Measurements from ENCODE around the gene ESR1. TPM values are rescaled to one million over a fixed set of nuclear protein-coding genes. Genes with fewer than 3 reads are reported as not detected.

The ESR1 gene
- total and polyA plus RNA-seq, 2 experiments from 2014 or later, result 1.6 to 5.1 TPM

GRCh38 chr6:152094276-152094675 lies 286.8 kb downstream of the ESR1 start:
- no peaks in the 10 kb centered on the region for H3K9me3 ChIP-seq (ENCODE audit: low read depth)
- H3K36me3 ChIP-seq, result no peaks in the 10 kb centered on the region
- no peak overlapping the region for H3K4me3 ChIP-seq
- DNase-seq (ENCODE audit: low read depth in 1 of 2, low spot score in 1 of 2), result no peak
- H3K27ac ChIP-seq, result no peak overlapping the region
- no peak for TF ChIP-seq CTCF (IDR thresholded peaks at IDR 0.05; ENCODE audit: low read depth, low read length)
- H3K27me3 ChIP-seq, result no peaks in the 10 kb centered on the region
- H3K4me1 ChIP-seq (ENCODE audit: low read depth), result peaks cover 49% of the 10 kb centered on the region

GRCh38 chr6:152094992-152095592 lies 287.6 kb downstream of the ESR1 start:
- no peak for TF ChIP-seq CTCF (IDR thresholded peaks at IDR 0.05; ENCODE audit: low read depth, low read length)

GRCh38 chr6:152096863-152097496 lies 289.5 kb downstream of the ESR1 start:
- no peaks in the 10 kb centered on the region for H3K9me3 ChIP-seq (ENCODE audit: low read depth)
- DNase-seq (ENCODE audit: low read depth in 1 of 2, low spot score in 1 of 2), result peak in 1 of 2 donors; percentile 82
- H3K4me1 ChIP-seq (ENCODE audit: low read depth), result peaks cover 71% of the 10 kb centered on the region
- H3K27ac ChIP-seq, result peak overlapping the region; percentile 95
- no peak overlapping the region for H3K4me3 ChIP-seq
- peak; percentile 32 for TF ChIP-seq CTCF (IDR thresholded peaks at IDR 0.05; ENCODE audit: low read depth, low read length)
- no peaks in the 10 kb centered on the region for H3K27me3 ChIP-seq
- no peaks in the 10 kb centered on the region for H3K36me3 ChIP-seq

More at GRCh38 chr6:152094992-152095592, 287.6 kb downstream of the ESR1 start:
- H3K4me3 ChIP-seq, result no peak overlapping the region
- peak in 1 of 2 donors; percentile 98 for DNase-seq (ENCODE audit: low read depth in 1 of 2, low spot score in 1 of 2)
- no peak overlapping the region for H3K27ac ChIP-seq
- H3K27me3 ChIP-seq, result no peaks in the 10 kb centered on the region
- peaks cover 57% of the 10 kb centered on the region for H3K4me1 ChIP-seq (ENCODE audit: low read depth)
- H3K36me3 ChIP-seq, result no peaks in the 10 kb centered on the region
- no peaks in the 10 kb centered on the region for H3K9me3 ChIP-seq (ENCODE audit: low read depth)

GRCh38 chr6:152098683-152099082 lies 291.2 kb downstream of the ESR1 start:
- TF ChIP-seq CTCF (IDR thresholded peaks at IDR 0.05; ENCODE audit: low read depth, low read length), result no peak
- Histone ChIP-seq H3K4me3 (no peak overlapping the region), H3K27me3 (no peaks in the 10 kb centered on the region), H3K4me1 (ENCODE audit: low read depth) (peaks cover 67% of the 10 kb centered on the region), H3K27ac (peak overlapping the region; percentile 95), H3K36me3 (no peaks in the 10 kb centered on the region), H3K9me3 (ENCODE audit: low read depth) (no peaks in the 10 kb centered on the region)
- DNase-seq (ENCODE audit: low read depth in 1 of 2, low spot score in 1 of 2), result no peak

GRCh38 chr6:152099446-152100182 lies 292.1 kb downstream of the ESR1 start:
- no peak for TF ChIP-seq CTCF (IDR thresholded peaks at IDR 0.05; ENCODE audit: low read depth, low read length)
- Histone ChIP-seq H3K4me3 (no peak overlapping the region), H3K9me3 (ENCODE audit: low read depth) (no peaks in the 10 kb centered on the region), H3K36me3 (no peaks in the 10 kb centered on the region), H3K27me3 (no peaks in the 10 kb centered on the region), H3K27ac (peak overlapping the region; percentile 95), H3K4me1 (ENCODE audit: low read depth) (peaks cover 76% of the 10 kb centered on the region)
- peak in 1 of 2 donors; percentile 80 for DNase-seq (ENCODE audit: low read depth in 1 of 2, low spot score in 1 of 2)
